ENCODE data around the gene ZNF554.

Gene ZNF554

GRCh38 chr19:2819540-2820111 is at the start of gene ZNF554:
Gene ZNF554 (plus strand): TSS chr19:2819868. CDS start chr19:2820072, 204 bp downstream.
- DNase-seq: peak; percentile 98

- DNase-seq: peak; percentile 38
Measured at GRCh38 chr19:2770055-2771013, 49.3 kb upstream of the ZNF554 start.

- no peak for DNase-seq
Measured at GRCh38 chr19:2771786-2772674, 47.6 kb upstream of the ZNF554 start.

- no peak for DNase-seq
Measured at GRCh38 chr19:2774083-2774679, 45.5 kb upstream of the ZNF554 start.

- no peak for DNase-seq
Measured at GRCh38 chr19:2774953-2775555, 44.6 kb upstream of the ZNF554 start.

GRCh38 chr19:2775556-2776430 is 43.9 kb upstream of the ZNF554 start:
- DNase-seq: peak; percentile 77

- DNase-seq: no peak
Measured at GRCh38 chr19:2777952-2778683, 41.5 kb upstream of the ZNF554 start.

GRCh38 chr19:2779121-2779740 is 40.4 kb upstream of the ZNF554 start:
- no peak for DNase-seq

GRCh38 chr19:2780284-2780683 is 39.4 kb upstream of the ZNF554 start:
- no peak for DNase-seq

- DNase-seq: peak; percentile 62
Measured at GRCh38 chr19:2782329-2782935, 37.2 kb upstream of the ZNF554 start.

- peak; percentile 100 for DNase-seq
Measured at GRCh38 chr19:2782936-2783780, 36.5 kb upstream of the ZNF554 start, which contains the start of gene SGTA. Gene SGTA (minus strand): TSS chr19:2783273. CDS start chr19:2769068, 14,205 bp downstream.

GRCh38 chr19:2783781-2784145 is 35.9 kb upstream of the ZNF554 start:
- peak; percentile 20 for DNase-seq

- DNase-seq: peak; percentile 100
Measured at GRCh38 chr19:2785244-2785997, 34.2 kb upstream of the ZNF554 start, which contains the start of gene THOP1. Gene THOP1 (plus strand): TSS chr19:2785503. CDS start chr19:2785663, 160 bp downstream.

GRCh38 chr19:2787115-2787514 is 32.6 kb upstream of the ZNF554 start:
- no peak for DNase-seq

GRCh38 chr19:2788237-2788636 is 31.4 kb upstream of the ZNF554 start:
- DNase-seq: no peak

GRCh38 chr19:2790194-2790556 is 29.5 kb upstream of the ZNF554 start:
- DNase-seq: no peak

GRCh38 chr19:2790557-2791271 is 29.0 kb upstream of the ZNF554 start:
- no peak for DNase-seq
